GM23338 (cell line): ENCODE results near the gene SLC50A1.

Experiments
- CREB1 ChIP-seq: fragments of 250-450 bp; sonication (Bioruptor Pico); IDR thresholded peaks from 2 replicates; pipeline ENCODE4 v1.5.0; 2020; ENCODE audit warnings: low read depth, mild to moderate bottlenecking, moderate library complexity
- CTCF ChIP-seq, 2 experiments: fragments of 200-600 bp in 1 of 2; sonication (generic) in 1 of 2; conservative IDR thresholded peaks; 2 replicates each; pipeline versions ENCODE4 v1.5.1 to v1.6.1; 2016 to 2017; ENCODE audit warnings: antibody characterized with exemption in 2 of 2, low read depth in 2 of 2, mild to moderate bottlenecking in 2 of 2, moderate library complexity in 1 of 2
- ETS1 ChIP-seq: IDR thresholded peaks from 2 replicates; pipeline ENCODE4 v1.6.1; 2016; ENCODE audit warnings: antibody characterized with exemption
- EZH2 ChIP-seq: fragments of 200-600 bp; sonication (generic); IDR thresholded peaks from one replicate; pipeline ENCODE4 v1.8.0; 2017; ENCODE audit warnings: antibody characterized with exemption, mild to moderate bottlenecking, low read depth; ENCODE audit not compliant: unreplicated experiment
- EZH2phosphoT487 ChIP-seq: fragments of 200-600 bp; sonication (generic); IDR thresholded peaks from one replicate; pipeline ENCODE4 v1.8.1; 2018; ENCODE audit warnings: antibody characterized with exemption; ENCODE audit not compliant: unreplicated experiment
- JUNB ChIP-seq: IDR thresholded peaks from one replicate; pipeline ENCODE4 v1.6.1; 2016; ENCODE audit warnings: antibody characterized with exemption; ENCODE audit not compliant: unreplicated experiment
- NANOG ChIP-seq: IDR thresholded peaks from 2 replicates; pipeline ENCODE4 v1.6.1; 2016; ENCODE audit warnings: antibody characterized with exemption, borderline replicate concordance
- POLR2AphosphoS5 ChIP-seq: IDR thresholded peaks from 2 replicates; pipeline ENCODE4 v1.6.1; 2016; ENCODE audit warnings: antibody characterized with exemption, low read depth
- REST ChIP-seq: IDR thresholded peaks from one replicate; pipeline ENCODE4 v1.6.1; 2018; ENCODE audit warnings: antibody characterized with exemption; ENCODE audit not compliant: unreplicated experiment
- STAT1 ChIP-seq: IDR thresholded peaks from one replicate; pipeline ENCODE4 v1.6.1; 2016; ENCODE audit warnings: antibody characterized with exemption; ENCODE audit not compliant: unreplicated experiment
- ZNF114 ChIP-seq: fragments of 250-450 bp; sonication (Bioruptor Pico); IDR thresholded peaks from 2 replicates; pipeline ENCODE4 v1.5.0; 2020; ENCODE audit warnings: mild to moderate bottlenecking, moderate library complexity
- ZNF331 ChIP-seq: fragments of 250-450 bp; sonication (Bioruptor Pico); IDR thresholded peaks from 2 replicates; pipeline ENCODE4 v1.5.0; 2020; ENCODE audit warnings: low read depth, mild to moderate bottlenecking, moderate library complexity

GRCh38 chr1:155128755-155129473 lies 6.7 kb upstream of the SLC50A1 start:
- TF ChIP-seq EZH2phosphoT487 (no peak), CTCF (conservative IDR thresholded peaks at IDR 0.05; ENCODE audit: low read depth in 2 of 2) (no peak), REST (no peak), POLR2AphosphoS5 (no peak), CREB1 (CRISPR knock-in tag) (no peak), JUNB (no peak), EZH2 (no peak), ETS1 (no peak), ZNF331 (no peak), ZNF114 (CRISPR knock-in tag) (no peak), STAT1 (no peak), NANOG (no peak)
